AG04450 (cell line): ENCODE measurements around the gene PRIM2. TPM values are rescaled to one million over a fixed set of nuclear protein-coding genes. Genes with fewer than 3 reads are reported as not detected.
A peak's percentile ranks its signal among the peaks of the same experiment; 100 is the strongest.
"Not testable (repeated sequence)": the region's sequence is repeated elsewhere in the genome, so short reads cannot be mapped to it uniquely, and the experiment has no call there.

Experiments used
- CTCF ChIA-PET: fragments of 300-600, 350-600 bp; formaldehyde crosslinking; extraction: SDS; loops from one replicate; lab custom pipeline; 2022; ENCODE audit warnings: antibody characterized with exemption, inconsistent platforms; lab: Charles Lee
- POLR2A ChIA-PET: fragments of 350-600 bp; formaldehyde crosslinking; extraction: SDS; loops from one replicate; lab custom pipeline; 2021; ENCODE audit warnings: antibody characterized with exemption, inconsistent platforms; lab: Yijun Ruan, JAX
- DNase-seq: peaks from one replicate; pipeline ENCODE4 v3.0.0-alpha.2; 2011; ENCODE audit warnings: low read depth, low spot score
- H3K27ac ChIP-seq: one replicate; pipeline ENCODE4 v1.5.1; 2012; ENCODE audit warnings: low read depth, low read length, control low read depth
- H3K27me3 ChIP-seq: one replicate; pipeline ENCODE4 v1.6.0; 2012; ENCODE audit warnings: low read length; ENCODE audit not compliant: control insufficient read depth, insufficient read depth
- H3K4me3 ChIP-seq: 2 replicates; pipeline ENCODE4 v1.5.1; 2011; ENCODE audit warnings: mild to moderate bottlenecking, low read depth, low read length, control low read depth
- H3K9me3 ChIP-seq: 2 replicates; pipeline ENCODE4 v1.5.1; 2012; ENCODE audit warnings: low read length; ENCODE audit not compliant: control insufficient read depth, insufficient read depth
- CTCF ChIP-seq: IDR thresholded peaks from 2 replicates; pipeline ENCODE4 v1.5.1; 2011; ENCODE audit warnings: low read depth, low read length, control low read depth, inconsistent platforms
- polyA plus RNA-seq: library from polyadenylated mRNA; depleted of rRNA; stranded (reverse); fragments of >200 nt; gene quantifications from 2 replicates; pipeline ENCODE4 v1.2.3, GENCODE V29; 2011; rRNA removed
- small RNA-seq: library from RNA; depleted of rRNA; stranded (forward); fragments of <200 nt; gene quantifications from one replicate; pipeline ENCODE3, GENCODE V24; 2012; ENCODE audit warnings: low read depth; ENCODE audit not compliant: insufficient read length

PRIM2 gene
- polyA plus RNA-seq, 1 experiment = 30.2 TPM

GRCh38 chr6:57671237-57671636, 353.8 kb downstream of the PRIM2 start:
- CTCF ChIA-PET, H3K27me3 ChIP-seq, DNase-seq, H3K9me3 ChIP-seq, H3K27ac ChIP-seq, H3K4me3 ChIP-seq, POLR2A ChIA-PET: not testable (repeated sequence)

- POLR2A ChIA-PET, H3K27me3 ChIP-seq, H3K9me3 ChIP-seq, H3K4me3 ChIP-seq, DNase-seq: not testable (repeated sequence)
- peak overlapping the region; percentile 39 for H3K27ac ChIP-seq
- peak; percentile 34; the same call in 1 of the 2 replicates for TF ChIP-seq CTCF
- CTCF ChIA-PET = interaction anchor here (0.6 kb wide), 1 partner anchor 94 kb away, joined by 4 read pairs; no protein-coding TSS in a partner anchor
These were observed 354.7 kb downstream of the PRIM2 start for GRCh38 chr6:57671937-57672627.

- POLR2A ChIA-PET, H3K27ac ChIP-seq, H3K4me3 ChIP-seq, CTCF ChIA-PET, DNase-seq, H3K27me3 ChIP-seq, H3K9me3 ChIP-seq: not testable (repeated sequence)
- peak; percentile 14; the same call in 1 of the 2 replicates for TF ChIP-seq CTCF
These were observed 355.9 kb downstream of the PRIM2 start for GRCh38 chr6:57673281-57673680.

- H3K9me3 ChIP-seq, POLR2A ChIA-PET, DNase-seq, H3K4me3 ChIP-seq, H3K27me3 ChIP-seq, CTCF ChIA-PET, H3K27ac ChIP-seq: not testable (repeated sequence)
These were observed 358.0 kb downstream of the PRIM2 start for GRCh38 chr6:57675386-57675785.

- DNase-seq, H3K9me3 ChIP-seq, CTCF ChIA-PET, H3K27me3 ChIP-seq, POLR2A ChIA-PET, H3K27ac ChIP-seq, H3K4me3 ChIP-seq: not testable (repeated sequence)
These were observed 379.0 kb downstream of the PRIM2 start for GRCh38 chr6:57696382-57696781.

Small RNA genes within 50 kb of the gene (small RNA-seq; reads per million reads assigned to genes)
- 7.8 reads per million, percentile 65 among the genes with 10 or more reads in this experiment for gene MIR548U

Other genes starting within 250 kb of the PRIM2 start
- 24.3 and 31.6 TPM in 2 replicates for gene ZNF451, start 227.4 kb upstream of the PRIM2 start, polyA plus RNA-seq
- gene BAG2, start 145.3 kb upstream of the PRIM2 start, polyA plus RNA-seq = 29.0 and 43.4 TPM in 2 replicates
- 45.2 and 62.1 TPM in 2 replicates for gene RAB23, start 95.3 kb upstream of the PRIM2 start, polyA plus RNA-seq